Stimulated activated CD4-positive, alpha-beta T cell treated with anti-CD3 and anti-CD28 coated beads, Interleukin-4, amount 100 ng/mL, for 48 hours (primary cell): ENCODE data around the gene PRDM1.
"Not testable (repeated sequence)": the region's sequence is repeated elsewhere in the genome, so short reads cannot be mapped to it uniquely, and the experiment has no call there.

ENCODE experiments used
- DNase-seq, 2 donors: peaks; one replicate each; pipeline ENCODE4 v3.0.0-alpha.2; 2020; ENCODE audit warnings: low read depth in 2 of 2

Gene PRDM1

GRCh38 chr6:106136845-106137244 lies 50.7 kb downstream of the PRDM1 start:
- no peak for DNase-seq

- DNase-seq, result no peak
Observed at GRCh38 chr6:106138151-106138550, 52.0 kb downstream of the PRDM1 start.

- no peak for DNase-seq
Observed at GRCh38 chr6:106141441-106142237, 55.5 kb downstream of the PRDM1 start.

- DNase-seq, result no peak
Observed at GRCh38 chr6:106142876-106143431, 56.8 kb downstream of the PRDM1 start.

GRCh38 chr6:106143665-106144064 lies 57.5 kb downstream of the PRDM1 start:
- no peak for DNase-seq

- DNase-seq, result no peak
Observed at GRCh38 chr6:106145144-106145543, 59.0 kb downstream of the PRDM1 start.

GRCh38 chr6:106145741-106146227 lies 59.6 kb downstream of the PRDM1 start:
- DNase-seq, result peak in 1 of 2 donors; percentile 37

- no peak for DNase-seq
Observed at GRCh38 chr6:106146852-106147351, 60.8 kb downstream of the PRDM1 start.

- DNase-seq, result no peak
Observed at GRCh38 chr6:106147476-106147875, 61.3 kb downstream of the PRDM1 start.

GRCh38 chr6:106149472-106150069 lies 63.4 kb downstream of the PRDM1 start:
- DNase-seq, result no peak

GRCh38 chr6:106152476-106152875 lies 66.3 kb downstream of the PRDM1 start:
- DNase-seq, result not testable (repeated sequence)

- DNase-seq, result no peak
Observed at GRCh38 chr6:106152952-106153351, 66.8 kb downstream of the PRDM1 start.

- DNase-seq, result no peak
Observed at GRCh38 chr6:106154326-106154725, 68.2 kb downstream of the PRDM1 start.

- DNase-seq, result no peak
Observed at GRCh38 chr6:106155219-106155830, 69.2 kb downstream of the PRDM1 start.

GRCh38 chr6:106156413-106156812 lies 70.3 kb downstream of the PRDM1 start:
- DNase-seq, result no peak

GRCh38 chr6:106156863-106157262 lies 70.7 kb downstream of the PRDM1 start:
- no peak for DNase-seq

- no peak for DNase-seq
Observed at GRCh38 chr6:106158816-106159215, 72.7 kb downstream of the PRDM1 start.
